ENCODE data around the gene MRPL34. TPM values are rescaled to one million over a fixed set of nuclear protein-coding genes. Genes with fewer than 3 reads are reported as not detected.

The MRPL34 gene
- total RNA-seq, 1 donor from 2014 or later: 92.0 TPM

DNA sequence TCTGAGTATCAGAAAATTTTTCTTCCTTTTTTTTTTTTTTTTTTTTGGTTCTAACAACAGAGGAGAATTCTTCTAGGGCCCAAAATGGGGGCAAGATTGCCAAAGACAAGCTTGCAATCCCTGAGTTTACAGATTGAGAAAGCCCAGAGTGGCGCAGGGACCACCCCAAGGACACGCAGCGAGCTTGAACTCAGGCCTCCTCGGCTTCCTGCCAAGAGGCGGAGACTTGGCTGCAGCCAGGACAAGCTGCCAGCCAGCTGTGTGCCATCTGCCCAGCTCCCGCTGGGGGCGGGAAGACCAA is 506 bp upstream of the MRPL34 start:
- Mint-ChIP-seq H3K9me3 (no peaks in the 10 kb centered on the region), H3K36me3 (ENCODE audit: low read depth) (peaks cover 11% of the 10 kb centered on the region), H3K4me3 (ENCODE audit: low read depth) (peak overlapping the region; percentile 87), H3K4me1 (ENCODE audit: low read depth) (peaks cover 32% of the 10 kb centered on the region), H3K27me3 (ENCODE audit: low read depth) (no peaks in the 10 kb centered on the region), H3K27ac (peak overlapping the region; percentile 85)
- intact Hi-C loops (cut with micrococcal nuclease): loop anchor here (1.0 to 5.0 kb wide), 3 partner anchors 13 to 102 kb away; partner anchors contain the start of genes BST2 and OCEL1
- DNase-seq (ENCODE audit: low spot score): no peak

- no peaks in the 10 kb centered on the region for H3K9me3 Mint-ChIP-seq
- H3K27me3 Mint-ChIP-seq (ENCODE audit: low read depth): no peaks in the 10 kb centered on the region
- H3K4me3 Mint-ChIP-seq (ENCODE audit: low read depth): peak overlapping the region; percentile 87
- intact Hi-C loops (cut with micrococcal nuclease): loop anchor here (5.0 kb wide), 2 partner anchors 79 to 101 kb away; partner anchors contain the start of genes BST2 and OCEL1
- DNase-seq (ENCODE audit: low spot score): no peak
- peaks cover 38% of the 10 kb centered on the region for H3K4me1 Mint-ChIP-seq (ENCODE audit: low read depth)
- peak overlapping the region; percentile 85 for H3K27ac Mint-ChIP-seq
- H3K36me3 Mint-ChIP-seq (ENCODE audit: low read depth): peaks cover 11% of the 10 kb centered on the region
Measured at GRCh38 chr19:17306285-17306714, 628 bp downstream of the MRPL34 start.

- no peaks in the 10 kb centered on the region for H3K9me3 Mint-ChIP-seq
- intact Hi-C loops (cut with micrococcal nuclease): loop anchor here (5.0 kb wide), 2 partner anchors 81 to 99 kb away; partner anchors contain the start of genes BST2 and OCEL1
- H3K4me3 Mint-ChIP-seq (ENCODE audit: low read depth): peak overlapping the region; percentile 31
- DNase-seq (ENCODE audit: low spot score): no peak
- H3K27ac Mint-ChIP-seq: no peak overlapping the region
- no peaks in the 10 kb centered on the region for H3K27me3 Mint-ChIP-seq (ENCODE audit: low read depth)
- peaks cover 36% of the 10 kb centered on the region for H3K4me1 Mint-ChIP-seq (ENCODE audit: low read depth)
- peaks cover 12% of the 10 kb centered on the region for H3K36me3 Mint-ChIP-seq (ENCODE audit: low read depth)
Measured at GRCh38 chr19:17307876-17308377, 2.3 kb downstream of the MRPL34 start.

DNA sequence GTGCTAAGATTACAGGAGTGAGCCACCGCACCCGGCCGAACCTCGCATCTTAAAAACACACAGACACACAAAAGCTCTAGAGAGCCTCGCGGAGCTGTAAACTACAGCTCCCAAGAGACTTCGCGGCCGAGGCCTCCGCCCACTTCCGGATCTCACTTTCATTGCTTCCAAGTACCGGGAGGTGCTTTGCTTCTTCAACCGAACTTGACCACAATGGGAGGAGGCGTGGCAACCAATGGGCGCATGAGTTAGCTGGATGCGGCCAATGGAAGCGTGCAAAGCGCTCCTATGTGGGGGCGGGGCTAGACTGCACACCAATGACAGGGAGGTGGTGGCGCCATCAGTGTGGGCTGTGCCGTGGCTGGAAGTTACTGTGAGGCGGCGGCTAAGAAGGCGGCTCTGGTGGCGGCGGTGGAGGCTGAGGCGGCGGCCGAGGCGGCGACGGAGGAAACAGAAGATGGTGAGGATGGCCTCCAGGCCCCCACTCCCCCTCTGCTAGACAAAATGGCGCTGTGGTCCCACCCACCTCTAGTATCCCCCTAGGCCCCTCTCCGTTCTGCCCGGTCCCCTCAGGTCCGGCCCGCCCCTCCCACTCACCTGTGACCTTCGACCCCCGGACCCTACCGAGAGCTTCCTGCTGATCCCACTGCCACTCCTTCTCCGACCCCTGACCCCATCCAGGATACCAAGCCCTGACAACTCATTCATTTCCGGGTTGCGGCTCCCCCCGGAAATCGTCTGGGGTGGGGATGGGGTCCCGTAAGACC is 3.7 kb downstream of the MRPL34 start, which contains the start of gene DDA1:
TSS of gene DDA1 (plus strand) at position 366 of the 767 bp plus-strand sequence. CDS start at position 458, 92 bp downstream.
- peaks cover 30% of the 10 kb centered on the region for H3K4me1 Mint-ChIP-seq (ENCODE audit: low read depth)
- no peaks in the 10 kb centered on the region for H3K27me3 Mint-ChIP-seq (ENCODE audit: low read depth)
- peak within 1 kb of the TSS; percentile 98 for H3K4me3 Mint-ChIP-seq (ENCODE audit: low read depth)
- peaks cover 20% of the 10 kb centered on the region for H3K36me3 Mint-ChIP-seq (ENCODE audit: low read depth)
- peak; percentile 99 for DNase-seq (ENCODE audit: low spot score)
- no peaks in the 10 kb centered on the region for H3K9me3 Mint-ChIP-seq
- peak within 1 kb of the TSS; percentile 95 for H3K27ac Mint-ChIP-seq
- intact Hi-C loops (cut with micrococcal nuclease): loop anchor here (1.0 to 5.0 kb wide), 4 partner anchors 19 to 98 kb away; partner anchors contain the start of genes BST2, GTPBP3 and OCEL1

DNA sequence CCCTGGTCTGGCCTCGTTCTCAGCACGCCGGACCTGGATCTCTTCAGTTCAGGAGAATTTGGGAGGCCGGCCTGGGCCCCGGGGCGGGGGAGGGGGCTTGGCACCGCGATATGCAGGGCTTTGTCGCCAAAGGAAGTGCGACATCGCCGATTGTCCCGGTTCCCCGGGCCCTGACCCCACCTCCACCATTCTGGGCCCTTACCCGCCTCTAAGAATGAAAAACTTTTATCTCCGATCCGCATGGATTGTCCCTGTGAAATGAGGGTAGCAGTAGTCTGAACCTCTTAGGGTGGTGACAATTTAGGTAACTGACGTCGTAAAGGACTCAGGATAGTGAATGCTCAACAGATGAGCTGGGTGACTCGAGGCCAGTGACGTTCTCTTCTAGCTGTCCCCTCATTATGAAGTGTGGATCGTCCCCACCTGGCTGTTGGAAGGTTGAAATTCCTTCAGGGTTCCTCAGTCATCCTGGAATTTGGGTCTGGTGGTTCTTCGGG is 4.3 kb downstream of the MRPL34 start:
- intact Hi-C loops (cut with micrococcal nuclease): loop anchor here (1.0 to 5.0 kb wide), 4 partner anchors 18 to 97 kb away; partner anchors contain the start of genes BST2, GTPBP3 and OCEL1
- peaks cover 20% of the 10 kb centered on the region for H3K36me3 Mint-ChIP-seq (ENCODE audit: low read depth)
- H3K9me3 Mint-ChIP-seq: no peaks in the 10 kb centered on the region
- DNase-seq (ENCODE audit: low spot score): no peak
- peak overlapping the region; percentile 95 for H3K27ac Mint-ChIP-seq
- no peaks in the 10 kb centered on the region for H3K27me3 Mint-ChIP-seq (ENCODE audit: low read depth)
- peak overlapping the region; percentile 98 for H3K4me3 Mint-ChIP-seq (ENCODE audit: low read depth)
- H3K4me1 Mint-ChIP-seq (ENCODE audit: low read depth): peaks cover 26% of the 10 kb centered on the region

DNA sequence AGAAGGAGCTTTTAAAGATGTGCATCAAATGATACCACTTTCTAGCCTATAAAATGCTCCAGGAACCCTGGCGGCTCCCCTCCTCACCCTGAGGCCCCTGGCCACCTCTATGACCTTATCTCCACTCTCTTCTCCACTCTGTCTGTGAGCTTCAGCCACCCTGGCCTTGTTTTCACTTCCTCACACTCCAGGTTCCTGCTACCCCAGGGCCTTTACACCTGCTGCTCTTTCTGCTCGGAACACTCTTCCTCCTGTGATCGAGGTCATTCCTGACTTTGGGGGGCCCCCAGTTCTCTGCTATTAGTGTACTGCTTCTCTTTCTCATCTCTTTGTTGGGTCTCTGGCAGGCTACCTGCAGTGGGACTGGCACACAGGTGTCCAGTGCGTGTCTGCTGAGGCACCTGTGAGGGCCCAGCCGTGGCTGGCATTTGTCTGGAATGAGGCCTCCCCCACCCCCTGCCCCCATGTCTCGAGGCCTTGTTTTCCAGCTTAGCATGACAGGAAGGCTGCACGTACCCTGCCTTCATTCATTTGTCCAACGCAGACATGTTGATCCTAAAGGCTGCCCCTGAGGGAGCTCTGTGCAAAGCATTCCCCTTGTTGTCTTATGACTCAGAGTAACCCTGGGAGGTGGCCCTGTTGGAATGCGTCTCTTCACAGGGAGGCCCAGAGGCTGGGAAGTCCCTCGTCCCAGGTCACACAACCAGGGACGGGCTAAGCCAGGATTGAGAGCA is 6.0 kb downstream of the MRPL34 start:
- Mint-ChIP-seq H3K27ac (peak overlapping the region; percentile 59), H3K9me3 (no peaks in the 10 kb centered on the region), H3K4me1 (ENCODE audit: low read depth) (peaks cover 24% of the 10 kb centered on the region), H3K4me3 (ENCODE audit: low read depth) (peak overlapping the region; percentile 66), H3K36me3 (ENCODE audit: low read depth) (peaks cover 30% of the 10 kb centered on the region), H3K27me3 (ENCODE audit: low read depth) (no peaks in the 10 kb centered on the region)
- intact Hi-C loops (cut with micrococcal nuclease): no loop called here
- no peak for DNase-seq (ENCODE audit: low spot score)

GRCh38 chr19:17312189-17313113 is 6.8 kb downstream of the MRPL34 start:
- H3K4me1 Mint-ChIP-seq (ENCODE audit: low read depth): peaks cover 23% of the 10 kb centered on the region
- intact Hi-C loops (cut with micrococcal nuclease): no loop called here
- no peaks in the 10 kb centered on the region for H3K9me3 Mint-ChIP-seq
- H3K27ac Mint-ChIP-seq: no peak overlapping the region
- no peak for DNase-seq (ENCODE audit: low spot score)
- peaks cover 35% of the 10 kb centered on the region for H3K36me3 Mint-ChIP-seq (ENCODE audit: low read depth)
- no peaks in the 10 kb centered on the region for H3K27me3 Mint-ChIP-seq (ENCODE audit: low read depth)
- H3K4me3 Mint-ChIP-seq (ENCODE audit: low read depth): no peak overlapping the region

DNA sequence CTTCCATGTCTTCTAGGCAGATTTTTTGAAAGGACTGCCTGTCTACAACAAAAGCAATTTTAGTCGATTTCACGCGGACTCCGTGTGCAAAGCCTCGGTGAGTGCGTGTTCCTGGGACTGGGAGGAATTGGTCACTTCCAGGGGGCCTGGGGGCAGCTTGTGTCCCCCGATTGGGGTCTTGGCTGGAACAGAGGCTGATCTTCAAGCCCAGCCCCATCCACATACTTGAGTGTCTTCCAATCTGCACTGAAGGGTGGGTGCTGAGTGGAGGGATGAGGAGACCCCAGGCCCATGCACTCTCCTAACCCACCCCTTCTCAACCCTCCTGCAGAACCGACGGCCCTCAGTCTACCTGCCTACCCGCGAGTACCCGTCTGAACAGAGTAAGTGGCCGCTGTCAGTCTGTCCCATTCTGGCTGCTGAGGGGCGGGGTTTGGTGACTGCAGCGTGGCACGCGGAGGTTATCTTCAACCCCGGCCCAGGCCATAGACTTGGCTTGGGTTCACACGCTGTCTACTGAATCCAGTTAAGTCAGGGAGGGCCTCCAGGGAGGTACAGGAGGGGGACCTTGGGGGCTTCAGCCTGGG is 8.4 kb downstream of the MRPL34 start:
- no peak overlapping the region for H3K4me3 Mint-ChIP-seq (ENCODE audit: low read depth)
- intact Hi-C loops (cut with micrococcal nuclease): no loop called here
- H3K9me3 Mint-ChIP-seq: no peaks in the 10 kb centered on the region
- H3K36me3 Mint-ChIP-seq (ENCODE audit: low read depth): peaks cover 36% of the 10 kb centered on the region
- no peak for DNase-seq (ENCODE audit: low spot score)
- H3K4me1 Mint-ChIP-seq (ENCODE audit: low read depth): peaks cover 16% of the 10 kb centered on the region
- H3K27ac Mint-ChIP-seq: no peak overlapping the region
- no peaks in the 10 kb centered on the region for H3K27me3 Mint-ChIP-seq (ENCODE audit: low read depth)

DNA sequence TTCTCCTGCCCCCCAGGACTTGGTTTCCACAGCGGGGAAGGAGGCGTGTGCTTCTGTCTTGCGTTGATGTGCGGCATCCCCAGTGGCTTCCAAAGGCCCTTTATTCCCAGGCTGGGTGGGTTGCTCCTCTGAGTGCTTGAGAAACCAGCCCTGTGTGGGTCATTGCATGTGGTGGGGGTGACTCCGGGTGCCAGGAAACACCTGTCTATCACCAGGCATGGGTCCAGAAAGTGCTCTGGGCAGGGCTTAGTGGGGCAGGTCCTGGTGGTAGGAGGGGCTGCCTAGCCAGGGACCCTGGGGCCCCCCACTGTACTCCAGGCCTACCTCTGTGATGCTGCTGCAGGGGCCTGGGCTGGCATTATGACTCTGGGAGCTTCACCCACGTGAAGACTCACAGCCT is 13.3 kb downstream of the MRPL34 start:
- Mint-ChIP-seq H3K4me3 (ENCODE audit: low read depth) (no peak overlapping the region), H3K27ac (no peak overlapping the region), H3K36me3 (ENCODE audit: low read depth) (peaks cover 43% of the 10 kb centered on the region), H3K4me1 (ENCODE audit: low read depth) (peaks cover 3% of the 10 kb centered on the region), H3K9me3 (no peaks in the 10 kb centered on the region), H3K27me3 (ENCODE audit: low read depth) (no peaks in the 10 kb centered on the region)
- intact Hi-C loops (cut with micrococcal nuclease): no loop called here
- DNase-seq (ENCODE audit: low spot score): no peak

DNA sequence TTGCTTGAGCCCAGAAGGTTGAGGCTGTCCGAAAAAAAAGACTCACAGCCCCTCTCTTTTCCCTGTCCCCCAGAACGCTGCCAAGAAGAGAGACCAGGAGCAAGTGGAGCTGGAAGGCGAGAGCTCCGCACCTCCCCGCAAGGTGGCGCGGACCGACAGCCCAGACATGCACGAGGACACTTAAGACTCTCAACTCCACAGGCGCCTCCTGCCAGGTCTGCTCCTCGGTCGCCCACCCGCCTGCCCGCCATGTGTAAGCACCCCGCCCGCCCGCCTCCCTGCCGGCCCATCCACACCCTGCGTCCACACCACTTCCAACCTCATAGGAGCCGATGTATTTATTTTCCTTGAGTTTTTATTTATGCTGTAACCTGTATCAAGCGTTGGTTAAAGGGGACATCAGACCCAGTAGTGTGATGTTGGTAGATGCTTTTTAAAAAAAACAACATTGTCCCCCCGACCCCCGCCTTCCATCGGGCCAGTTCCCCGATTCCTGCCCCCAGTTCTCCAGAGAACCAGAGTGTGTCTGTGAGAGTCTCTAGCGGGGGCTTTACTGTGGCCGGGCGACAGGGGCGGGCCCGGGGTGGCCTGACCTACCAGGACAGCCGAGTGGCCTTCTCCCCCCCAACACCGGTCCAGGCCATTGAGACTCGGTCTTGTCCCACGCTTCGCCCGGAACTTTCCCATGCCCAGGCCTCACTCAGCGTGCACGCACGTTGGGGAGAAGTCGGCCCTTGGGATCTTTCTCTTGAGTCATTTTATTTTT is 14.0 kb downstream of the MRPL34 start:
- intact Hi-C loops (cut with micrococcal nuclease): no loop called here
- DNase-seq (ENCODE audit: low spot score): no peak
- no peaks in the 10 kb centered on the region for H3K9me3 Mint-ChIP-seq
- H3K4me1 Mint-ChIP-seq (ENCODE audit: low read depth): peaks cover 3% of the 10 kb centered on the region
- H3K36me3 Mint-ChIP-seq (ENCODE audit: low read depth): peaks cover 38% of the 10 kb centered on the region
- no peaks in the 10 kb centered on the region for H3K27me3 Mint-ChIP-seq (ENCODE audit: low read depth)
- no peak overlapping the region for H3K27ac Mint-ChIP-seq
- no peak overlapping the region for H3K4me3 Mint-ChIP-seq (ENCODE audit: low read depth)

DNA sequence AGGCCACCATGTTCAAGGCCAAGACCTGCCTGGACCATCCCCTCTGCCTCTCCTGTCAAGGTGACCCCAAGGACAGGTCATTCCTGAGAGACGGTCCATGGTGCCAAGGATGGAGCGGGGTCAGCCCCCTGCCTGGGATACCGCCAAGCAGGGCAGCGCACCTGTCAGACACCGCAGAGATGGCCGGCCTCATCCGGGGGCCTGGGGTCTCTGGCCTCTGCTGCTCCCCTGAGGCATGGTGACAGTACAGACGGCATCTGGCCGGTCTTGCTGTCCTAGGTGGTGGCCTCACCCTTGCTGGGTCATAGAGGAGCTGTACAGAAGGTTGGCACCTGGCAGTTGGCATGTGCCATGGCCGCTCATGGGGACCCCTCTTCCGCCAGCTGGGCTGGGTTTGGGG is 14.8 kb downstream of the MRPL34 start:
- Mint-ChIP-seq H3K36me3 (ENCODE audit: low read depth) (peaks cover 37% of the 10 kb centered on the region), H3K9me3 (no peaks in the 10 kb centered on the region), H3K27me3 (ENCODE audit: low read depth) (no peaks in the 10 kb centered on the region), H3K4me1 (ENCODE audit: low read depth) (peaks cover 3% of the 10 kb centered on the region), H3K27ac (no peak overlapping the region), H3K4me3 (ENCODE audit: low read depth) (no peak overlapping the region)
- intact Hi-C loops (cut with micrococcal nuclease): no loop called here
- no peak for DNase-seq (ENCODE audit: low spot score)
